ENCODE data around the gene HOXA7.

Gene HOXA7

DNA sequence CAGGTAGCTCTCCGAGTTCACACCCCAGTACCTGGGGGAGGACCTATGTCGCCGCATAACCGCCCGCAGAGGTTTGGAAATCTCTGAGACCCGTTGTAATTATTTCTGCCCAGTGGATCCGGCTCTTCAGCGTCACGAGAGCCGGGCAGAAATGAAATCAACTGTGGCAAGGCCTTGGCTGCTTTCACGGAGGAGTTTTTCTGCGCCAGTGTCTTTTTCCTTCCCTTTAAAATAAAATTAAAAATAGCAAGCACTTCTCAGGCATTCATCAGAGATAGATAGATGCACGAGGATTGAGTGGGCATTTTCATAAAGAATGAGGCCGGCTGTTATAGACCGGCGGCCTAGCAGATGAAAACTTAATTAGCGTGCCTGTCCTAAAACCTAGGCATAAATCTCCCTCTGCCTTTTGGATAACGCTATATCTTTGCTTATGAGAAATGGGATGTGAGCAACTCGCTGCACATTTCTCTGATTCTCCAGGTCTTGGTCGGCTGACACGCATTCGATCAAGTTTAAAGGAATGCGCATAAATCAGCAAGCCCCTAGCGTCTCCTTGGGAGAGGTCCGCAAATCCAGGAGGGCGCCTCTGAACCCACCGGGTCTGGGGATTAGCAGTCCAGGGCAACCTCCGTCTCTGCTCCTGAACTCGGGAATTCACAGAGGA lies 37.0 kb upstream of the HOXA7 start:
- DNase-seq = no peak

GRCh38 chr7:27192546-27193334 lies 36.3 kb upstream of the HOXA7 start:
- DNase-seq = no peak

DNA sequence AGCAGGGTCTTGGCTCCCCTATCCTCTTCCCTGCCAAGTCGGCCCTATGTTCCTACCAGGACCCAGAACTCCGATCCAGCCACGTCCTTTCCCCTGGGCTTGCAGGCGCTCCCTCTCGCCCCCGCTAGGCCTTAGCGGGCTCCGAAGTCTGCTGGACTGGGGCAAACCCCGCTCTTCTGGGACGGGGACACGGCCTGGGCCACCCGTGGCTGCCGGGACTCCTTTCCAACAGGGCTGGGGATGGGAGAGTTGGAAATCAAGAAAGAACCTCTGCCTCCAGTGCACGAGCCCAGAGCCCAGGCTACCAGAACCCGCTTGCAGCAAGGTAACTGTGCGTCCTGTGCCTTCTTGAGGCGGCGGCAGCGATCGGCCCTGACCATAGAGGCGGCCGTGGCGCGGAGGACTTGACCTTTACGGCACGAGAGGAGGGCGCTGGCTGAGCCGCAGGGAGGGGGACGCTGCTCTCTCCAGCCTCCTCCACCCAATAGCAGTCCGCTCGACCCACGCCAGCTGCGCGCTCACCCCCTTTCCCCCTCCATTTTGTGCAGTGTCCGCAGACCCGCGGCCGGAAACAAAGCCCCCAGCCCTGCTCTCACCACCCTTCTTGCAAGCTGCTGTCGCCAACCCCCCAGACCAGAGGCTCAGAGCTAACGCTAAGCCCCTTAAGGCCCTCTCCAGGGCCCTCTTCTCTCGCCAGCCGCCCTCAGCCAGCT lies 35.5 kb upstream of the HOXA7 start:
- DNase-seq = no peak

DNA sequence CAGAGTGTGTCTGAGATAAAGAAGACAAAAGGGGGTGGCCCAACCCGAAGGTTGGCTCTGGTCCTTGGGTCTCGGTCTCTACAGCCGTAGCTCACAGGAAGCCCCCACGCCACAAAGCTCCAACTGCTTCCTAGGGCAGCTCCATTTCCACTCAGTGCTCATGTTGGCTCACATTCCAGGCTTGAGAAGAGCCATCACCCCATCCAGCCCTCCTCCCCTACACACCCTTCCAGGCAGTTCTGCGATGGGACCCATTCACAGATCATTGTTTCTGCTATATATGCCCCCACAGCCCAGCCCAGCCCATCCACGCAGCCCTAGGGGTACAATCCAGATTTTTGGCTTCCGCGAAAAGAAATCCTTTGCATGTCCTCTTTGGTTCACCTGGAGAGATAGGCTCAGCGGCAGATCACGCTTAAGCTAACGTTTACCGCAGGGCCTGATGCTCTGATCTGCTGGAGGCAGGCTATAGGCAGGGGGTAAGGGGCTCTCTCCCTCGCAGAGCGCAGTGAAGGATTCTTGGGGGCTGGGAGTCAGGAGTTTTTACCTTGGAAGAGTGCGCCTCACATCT lies 34.8 kb upstream of the HOXA7 start:
- DNase-seq = no peak

GRCh38 chr7:27189997-27190748 lies 33.7 kb upstream of the HOXA7 start:
- no peak for DNase-seq

- DNase-seq = no peak
Observed at GRCh38 chr7:27189295-27189996, 33.0 kb upstream of the HOXA7 start.

DNA sequence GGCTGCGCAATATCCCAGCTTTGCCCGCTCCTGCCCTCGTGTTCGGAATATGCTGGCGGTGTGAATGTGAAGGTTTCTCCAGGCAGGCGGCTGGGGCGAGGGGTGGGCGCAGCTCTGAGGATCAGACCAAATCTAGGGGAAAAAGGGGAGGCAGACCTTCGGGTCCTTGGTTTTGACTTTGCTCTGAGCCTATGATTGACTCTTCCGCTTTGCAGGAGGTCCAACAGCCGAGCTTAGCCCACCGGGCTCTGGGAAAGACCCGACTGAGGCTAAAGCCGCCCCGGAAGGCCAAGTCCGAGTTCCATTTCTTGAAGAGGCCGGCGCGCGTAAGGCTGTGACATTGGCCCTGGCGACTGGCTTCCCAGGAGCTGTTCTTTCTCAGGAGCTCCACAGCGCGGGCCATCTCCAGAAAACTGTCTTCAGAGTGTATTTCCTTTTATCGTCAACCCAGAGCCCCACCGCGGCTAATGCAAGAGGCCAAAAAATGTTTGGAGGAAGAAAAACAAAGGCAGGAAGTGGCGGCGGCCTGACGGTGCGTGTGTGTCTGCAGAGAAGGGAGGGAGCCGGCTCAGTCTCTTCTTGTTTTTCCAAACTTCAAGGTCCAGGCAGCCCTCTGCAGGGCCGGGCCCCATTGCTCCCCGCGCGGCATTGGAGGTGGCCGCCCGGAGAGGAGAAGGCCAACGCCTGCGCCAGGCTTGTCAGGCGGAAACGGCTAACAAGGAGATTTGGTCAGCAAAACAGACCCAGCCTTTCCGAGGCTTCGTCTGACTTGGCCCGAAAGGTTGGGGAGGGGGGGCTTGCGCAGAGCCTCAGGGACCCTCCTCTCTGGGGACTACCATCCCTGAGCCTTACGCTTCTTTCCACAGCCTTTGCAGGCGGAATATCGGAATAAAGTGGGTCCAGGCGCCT lies 32.2 kb upstream of the HOXA7 start:
- DNase-seq = peak in 1 of 2 donors; percentile 34

- DNase-seq = no peak
Observed at GRCh38 chr7:27187475-27188385, 31.3 kb upstream of the HOXA7 start.

DNA sequence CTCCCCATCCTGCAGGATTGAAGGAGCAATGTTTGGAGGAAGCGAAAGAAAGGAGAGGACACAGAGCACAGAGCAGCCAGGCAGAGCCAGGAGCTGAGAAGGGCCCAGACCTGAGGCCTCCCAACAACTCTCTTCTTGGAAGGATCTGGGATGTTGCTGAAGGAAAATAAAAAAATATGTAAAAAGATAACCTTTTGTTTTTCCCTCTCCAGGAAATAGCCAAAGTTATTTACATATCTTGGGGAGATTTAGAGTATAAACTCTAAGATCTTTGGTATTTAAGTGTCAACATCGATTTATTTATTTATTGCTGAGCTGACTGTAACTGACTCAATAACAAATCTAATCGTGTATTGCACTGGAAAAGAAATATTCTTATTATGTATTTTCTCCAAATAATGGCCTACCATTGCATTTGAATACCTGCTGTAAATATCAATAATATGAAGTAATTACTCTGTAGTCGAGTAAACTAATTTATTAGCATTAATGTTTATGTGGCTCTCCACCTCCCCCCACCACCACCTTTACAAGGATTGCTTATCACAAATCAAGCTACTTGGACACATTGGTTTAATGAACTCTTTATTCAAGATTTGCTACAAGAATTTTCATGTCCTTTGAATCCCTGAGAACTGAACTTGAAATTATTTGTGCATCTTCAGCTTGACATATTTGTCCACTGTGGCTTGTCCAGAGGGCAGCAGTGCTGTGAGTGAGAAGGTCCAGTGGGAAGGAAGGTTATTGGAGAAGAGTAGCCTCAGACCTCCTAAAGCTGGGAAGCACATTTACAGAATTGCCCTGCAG lies 30.4 kb upstream of the HOXA7 start:
- DNase-seq = no peak

GRCh38 chr7:27185854-27186667 lies 29.6 kb upstream of the HOXA7 start:
- no peak for DNase-seq

GRCh38 chr7:27185013-27185853 lies 28.8 kb upstream of the HOXA7 start, which contains the start of gene HOXA11:
Gene HOXA11 (minus strand): TSS chr7:27185232. CDS start chr7:27185144, 88 bp downstream.
- no peak for DNase-seq

DNA sequence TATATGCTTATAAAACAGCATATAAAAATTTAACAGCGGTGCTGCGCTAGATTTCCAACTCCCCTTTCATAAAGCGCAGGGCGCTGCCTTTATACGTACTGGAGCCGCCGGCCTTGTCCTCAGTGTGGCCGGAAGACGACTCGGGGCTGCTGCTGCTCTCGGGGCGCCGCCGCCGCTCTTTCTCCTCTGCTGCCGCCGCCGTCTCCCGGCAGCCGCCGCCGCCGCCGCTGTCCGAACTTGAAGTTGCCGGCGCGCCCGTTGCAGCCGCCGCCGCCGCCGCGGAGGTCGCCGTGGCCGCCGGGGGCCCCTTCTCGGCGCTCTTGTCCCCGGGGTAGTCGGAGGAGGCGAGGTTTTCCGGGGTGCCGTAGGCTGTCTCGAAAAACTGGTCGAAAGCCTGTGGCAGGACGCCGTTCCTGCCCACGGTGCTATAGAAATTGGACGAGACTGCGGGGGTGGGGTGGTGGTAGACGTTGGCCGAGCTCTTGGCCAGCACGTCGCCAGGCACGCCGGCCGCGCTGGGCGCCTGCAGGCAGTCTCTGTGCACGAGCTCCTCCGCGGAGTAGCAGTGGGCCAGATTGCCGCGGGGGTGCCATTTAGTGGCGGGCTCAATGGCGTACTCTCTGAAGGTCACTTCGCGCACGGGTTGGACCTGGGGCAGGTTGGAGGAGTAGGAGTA lies 28.0 kb upstream of the HOXA7 start:
- no peak for DNase-seq

DNA sequence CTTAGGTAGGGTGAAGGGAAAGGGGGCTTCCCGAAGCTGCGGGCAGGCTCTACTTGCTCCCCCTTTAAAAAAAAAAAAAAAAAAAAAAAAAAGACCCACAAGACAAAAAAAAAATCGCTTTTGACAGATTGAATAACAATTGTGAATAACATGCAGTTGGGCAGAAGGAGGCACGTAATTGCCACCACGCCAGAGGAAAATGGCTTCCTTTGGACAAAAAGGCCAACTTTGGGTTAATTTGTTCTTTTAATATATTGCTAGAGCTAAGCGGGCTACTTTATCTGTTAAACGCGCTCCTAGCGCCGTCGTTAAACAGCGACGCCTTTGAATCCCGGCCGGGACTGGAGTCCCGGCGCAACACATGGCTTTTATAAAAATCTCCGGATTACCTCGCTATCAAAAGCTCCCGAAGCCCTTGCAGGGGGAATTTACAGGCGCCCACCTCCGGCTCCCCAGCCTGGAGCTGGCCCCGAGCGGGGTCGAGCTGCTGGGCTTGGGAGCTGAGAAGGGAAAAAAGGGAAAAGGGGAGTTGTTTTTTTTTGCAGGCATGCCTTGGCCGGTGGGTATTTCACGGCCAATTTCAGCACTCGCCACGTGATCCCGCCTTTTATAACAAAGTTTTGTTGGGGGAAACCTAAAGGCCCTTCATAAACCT lies 27.3 kb upstream of the HOXA7 start:
- DNase-seq = no peak

- DNase-seq = no peak
Observed at GRCh38 chr7:27182861-27183681, 26.6 kb upstream of the HOXA7 start.

DNA sequence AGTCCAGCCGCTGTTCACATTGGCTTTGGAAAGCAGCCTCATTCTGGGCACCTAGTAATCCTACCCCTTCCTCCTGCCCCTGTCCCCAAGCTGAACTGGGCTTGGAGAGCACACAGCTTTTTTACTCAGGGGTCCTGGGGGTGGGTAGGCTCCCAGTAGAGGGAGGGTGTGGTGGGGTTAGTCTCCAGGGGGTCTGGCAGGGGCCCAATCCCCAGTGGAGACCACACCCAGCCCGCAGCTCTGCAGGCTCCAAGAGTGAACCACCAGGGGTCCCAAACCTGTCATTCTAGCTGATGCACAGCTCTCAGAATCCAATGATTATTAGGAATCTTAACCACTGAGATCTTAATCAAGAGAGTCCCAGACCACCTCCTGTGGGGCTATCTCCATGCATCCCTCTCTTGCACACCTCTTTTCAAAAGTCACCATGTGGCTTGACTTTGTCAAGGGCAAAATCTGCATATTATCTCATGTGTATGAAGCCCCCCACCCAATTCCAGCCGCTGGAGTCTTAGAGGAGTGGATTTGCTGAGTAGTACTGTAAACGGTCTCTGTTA lies 25.9 kb upstream of the HOXA7 start:
- no peak for DNase-seq
